Neural cell (in vitro differentiated cells): ENCODE results near the gene GSDME. TPM values are rescaled to one million over a fixed set of nuclear protein-coding genes. Genes with fewer than 3 reads are reported as not detected.

ENCODE experiments used
- H2AFZ ChIP-seq: fragments of 200-600, 300-800 bp; sonication (generic), shearing (Covaris generic); 2 replicates; pipeline ENCODE4 v1.6.0; 2014; ENCODE audit warnings: low read depth, mild to moderate bottlenecking, antibody characterized with exemption, low read length, moderate library complexity
- H3F3A ChIP-seq: fragments of 200-600 bp; shearing (Covaris generic); 2 replicates; pipeline ENCODE4 v1.6.1; 2016; ENCODE audit warnings: mild to moderate bottlenecking, moderate library complexity, mixed read lengths, antibody characterized with exemption, low read length; ENCODE audit not compliant: insufficient read depth, poor library complexity, severe bottlenecking
- H3K27ac ChIP-seq: fragments of 200-600, 300-800 bp; sonication (generic), shearing (Covaris generic); 2 replicates; pipeline ENCODE4 v1.5.1; 2014; ENCODE audit warnings: mild to moderate bottlenecking, low read length, moderate library complexity
- H3K27me3 ChIP-seq: fragments of 300-800, 200-600 bp; sonication (generic), shearing (Covaris generic); 2 replicates; pipeline ENCODE4 v1.6.0; 2014; ENCODE audit warnings: mild to moderate bottlenecking, low read depth, low read length, moderate library complexity; ENCODE audit not compliant: insufficient read depth
- H3K36me3 ChIP-seq: fragments of 300-800, 200-600 bp; sonication (generic), shearing (Covaris generic); 2 replicates; pipeline ENCODE4 v1.5.1; 2014; ENCODE audit warnings: mild to moderate bottlenecking, antibody characterized with exemption, low read length, moderate library complexity; ENCODE audit not compliant: insufficient read depth
- H3K4me2 ChIP-seq: fragments of 300-800, 200-600 bp; sonication (generic), shearing (Covaris generic); 2 replicates; pipeline ENCODE4 v1.6.0; 2014; ENCODE audit warnings: mild to moderate bottlenecking, low read length
- H3K4me3 ChIP-seq: fragments of 300-800, 200-600 bp; sonication (generic), shearing (Covaris generic); 2 replicates; pipeline ENCODE4 v1.5.1; 2014; ENCODE audit warnings: mild to moderate bottlenecking, low read length, moderate library complexity
- H3K79me2 ChIP-seq: fragments of 200-600 bp; shearing (Covaris generic); replicated peaks from 2 replicates; pipeline ENCODE4 v1.6.0; 2014; ENCODE audit warnings: mild to moderate bottlenecking, low read length, moderate library complexity; ENCODE audit not compliant: insufficient read depth
- H3K9ac ChIP-seq: fragments of 300-800, 200-600 bp; sonication (generic), shearing (Covaris generic); 2 replicates; pipeline ENCODE4 v1.6.1; 2016; ENCODE audit warnings: mild to moderate bottlenecking, low read length, mixed read lengths
- H3K9me2 ChIP-seq: fragments of 200-600 bp; shearing (Covaris generic); 2 replicates; pipeline ENCODE4 v1.6.1; 2016; ENCODE audit warnings: mild to moderate bottlenecking, low read length, mixed read lengths; ENCODE audit not compliant: insufficient read depth
- H3K9me3 ChIP-seq: fragments of 200-600, 300-800 bp; sonication (generic), shearing (Covaris generic); 2 replicates; pipeline ENCODE4 v1.6.1; 2016; ENCODE audit warnings: mild to moderate bottlenecking, mixed run types, low read length, moderate library complexity, mixed read lengths
- H4K20me1 ChIP-seq: fragments of 200-600 bp; shearing (Covaris generic); 2 replicates; pipeline ENCODE4 v1.6.1; 2016; ENCODE audit warnings: mild to moderate bottlenecking, mixed run types; ENCODE audit not compliant: insufficient read depth
- EP300 ChIP-seq: fragments of 450-650 bp; conservative IDR thresholded peaks from 2 replicates; pipeline ENCODE4 v1.6.1; 2014; ENCODE audit warnings: antibody characterized with exemption, mild to moderate bottlenecking, moderate library complexity; ENCODE audit not compliant: poor library complexity, severe bottlenecking
- EZH2 ChIP-seq: fragments of 200-600, 300-800 bp; shearing (Covaris generic), sonication (generic); IDR thresholded peaks from 2 replicates; pipeline ENCODE4 v1.6.1; 2014; ENCODE audit warnings: antibody characterized with exemption, low read length, borderline replicate concordance, mild to moderate bottlenecking; ENCODE audit not compliant: insufficient read depth, poor library complexity, severe bottlenecking
- MXI1 ChIP-seq: fragments of 450-650 bp; conservative IDR thresholded peaks from 2 replicates; pipeline ENCODE4 v1.6.1; 2014; ENCODE audit warnings: antibody characterized with exemption, mild to moderate bottlenecking; ENCODE audit not compliant: poor library complexity, severe bottlenecking
- POLR2AphosphoS5 ChIP-seq: IDR thresholded peaks from 2 replicates; pipeline ENCODE4 v1.6.1; 2012
- RAD21 ChIP-seq: fragments of 450-650 bp; conservative IDR thresholded peaks from 2 replicates; pipeline ENCODE4 v1.6.1; 2014; ENCODE audit warnings: antibody characterized with exemption, mild to moderate bottlenecking, moderate library complexity
- SMC3 ChIP-seq: fragments of 450-650 bp; conservative IDR thresholded peaks from 2 replicates; pipeline ENCODE4 v1.6.1; 2014; ENCODE audit warnings: antibody characterized with exemption, mild to moderate bottlenecking, moderate library complexity; ENCODE audit not compliant: poor library complexity
- TAF1 ChIP-seq: IDR thresholded peaks from 2 replicates; pipeline ENCODE4 v1.6.1; 2012; ENCODE audit warnings: low read depth
- polyA plus RNA-seq: library from polyadenylated mRNA; depleted of rRNA; stranded (reverse); fragments of >200 nt; gene quantifications from 2 replicates; pipeline ENCODE4 v1.2.3, GENCODE V29; 2014
- TF ChIP-seq, protein P1 (sequence below): fragments of 450-650 bp; IDR thresholded peaks from 2 replicates; pipeline ENCODE4 v1.5.1; 2014; ENCODE audit warnings: antibody characterized with exemption, mild to moderate bottlenecking, moderate library complexity; ENCODE audit not compliant: poor library complexity, severe bottlenecking
- TF ChIP-seq, protein P2 (sequence below): IDR thresholded peaks from 2 replicates; pipeline ENCODE4 v1.6.1; 2012; ENCODE audit warnings: borderline replicate concordance

Gene GSDME
- polyA plus RNA-seq, 1 donor from 2014 or later = 42.9 TPM

DNA sequence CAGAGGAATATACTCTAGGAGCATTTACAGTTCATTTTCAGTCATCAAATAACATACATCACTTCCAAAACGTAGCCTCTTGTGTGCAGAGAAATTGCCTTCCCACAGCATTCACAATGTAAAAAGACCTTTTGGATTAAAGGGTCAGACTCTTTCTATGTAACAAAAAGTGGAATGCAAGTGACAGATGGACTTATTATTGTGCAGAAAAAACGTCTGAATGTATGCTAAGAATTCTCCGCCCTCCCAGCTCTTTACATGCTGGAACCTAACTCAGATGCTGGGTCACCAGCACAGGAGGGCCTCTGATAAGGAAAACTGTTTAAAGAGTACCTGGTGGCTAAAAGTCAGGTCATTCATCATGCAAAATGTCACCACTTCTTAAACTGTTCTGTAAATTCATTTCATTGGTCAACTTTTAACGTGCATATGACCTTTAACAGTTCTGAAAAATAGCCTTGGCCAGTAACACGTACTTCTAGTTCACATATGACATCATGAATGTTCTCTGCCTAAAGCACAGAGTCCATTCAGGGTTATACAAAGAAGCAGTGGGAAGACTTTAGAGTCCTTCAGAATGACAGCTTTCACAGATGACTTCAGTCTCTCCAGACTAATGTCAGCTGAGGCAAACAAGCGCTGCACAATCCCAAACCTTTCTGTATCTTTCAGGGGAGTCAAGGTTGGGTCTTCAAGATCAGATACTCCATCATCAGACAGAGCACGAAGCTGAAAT lies 58.6 kb downstream of the GSDME start:
- H3K9me3 ChIP-seq = no peaks in the 10 kb centered on the region
- no peaks in the 10 kb centered on the region for H3K27me3 ChIP-seq
- no peak for TF ChIP-seq POLR2AphosphoS5
- TF ChIP-seq, protein P1, sequence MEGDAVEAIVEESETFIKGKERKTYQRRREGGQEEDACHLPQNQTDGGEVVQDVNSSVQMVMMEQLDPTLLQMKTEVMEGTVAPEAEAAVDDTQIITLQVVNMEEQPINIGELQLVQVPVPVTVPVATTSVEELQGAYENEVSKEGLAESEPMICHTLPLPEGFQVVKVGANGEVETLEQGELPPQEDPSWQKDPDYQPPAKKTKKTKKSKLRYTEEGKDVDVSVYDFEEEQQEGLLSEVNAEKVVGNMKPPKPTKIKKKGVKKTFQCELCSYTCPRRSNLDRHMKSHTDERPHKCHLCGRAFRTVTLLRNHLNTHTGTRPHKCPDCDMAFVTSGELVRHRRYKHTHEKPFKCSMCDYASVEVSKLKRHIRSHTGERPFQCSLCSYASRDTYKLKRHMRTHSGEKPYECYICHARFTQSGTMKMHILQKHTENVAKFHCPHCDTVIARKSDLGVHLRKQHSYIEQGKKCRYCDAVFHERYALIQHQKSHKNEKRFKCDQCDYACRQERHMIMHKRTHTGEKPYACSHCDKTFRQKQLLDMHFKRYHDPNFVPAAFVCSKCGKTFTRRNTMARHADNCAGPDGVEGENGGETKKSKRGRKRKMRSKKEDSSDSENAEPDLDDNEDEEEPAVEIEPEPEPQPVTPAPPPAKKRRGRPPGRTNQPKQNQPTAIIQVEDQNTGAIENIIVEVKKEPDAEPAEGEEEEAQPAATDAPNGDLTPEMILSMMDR = no peak
- TF ChIP-seq SMC3 = no peak
- TF ChIP-seq TAF1 = no peak
- no peak for TF ChIP-seq EP300
- no peak for TF ChIP-seq MXI1
- no peak for TF ChIP-seq RAD21
- TF ChIP-seq, protein P2, sequence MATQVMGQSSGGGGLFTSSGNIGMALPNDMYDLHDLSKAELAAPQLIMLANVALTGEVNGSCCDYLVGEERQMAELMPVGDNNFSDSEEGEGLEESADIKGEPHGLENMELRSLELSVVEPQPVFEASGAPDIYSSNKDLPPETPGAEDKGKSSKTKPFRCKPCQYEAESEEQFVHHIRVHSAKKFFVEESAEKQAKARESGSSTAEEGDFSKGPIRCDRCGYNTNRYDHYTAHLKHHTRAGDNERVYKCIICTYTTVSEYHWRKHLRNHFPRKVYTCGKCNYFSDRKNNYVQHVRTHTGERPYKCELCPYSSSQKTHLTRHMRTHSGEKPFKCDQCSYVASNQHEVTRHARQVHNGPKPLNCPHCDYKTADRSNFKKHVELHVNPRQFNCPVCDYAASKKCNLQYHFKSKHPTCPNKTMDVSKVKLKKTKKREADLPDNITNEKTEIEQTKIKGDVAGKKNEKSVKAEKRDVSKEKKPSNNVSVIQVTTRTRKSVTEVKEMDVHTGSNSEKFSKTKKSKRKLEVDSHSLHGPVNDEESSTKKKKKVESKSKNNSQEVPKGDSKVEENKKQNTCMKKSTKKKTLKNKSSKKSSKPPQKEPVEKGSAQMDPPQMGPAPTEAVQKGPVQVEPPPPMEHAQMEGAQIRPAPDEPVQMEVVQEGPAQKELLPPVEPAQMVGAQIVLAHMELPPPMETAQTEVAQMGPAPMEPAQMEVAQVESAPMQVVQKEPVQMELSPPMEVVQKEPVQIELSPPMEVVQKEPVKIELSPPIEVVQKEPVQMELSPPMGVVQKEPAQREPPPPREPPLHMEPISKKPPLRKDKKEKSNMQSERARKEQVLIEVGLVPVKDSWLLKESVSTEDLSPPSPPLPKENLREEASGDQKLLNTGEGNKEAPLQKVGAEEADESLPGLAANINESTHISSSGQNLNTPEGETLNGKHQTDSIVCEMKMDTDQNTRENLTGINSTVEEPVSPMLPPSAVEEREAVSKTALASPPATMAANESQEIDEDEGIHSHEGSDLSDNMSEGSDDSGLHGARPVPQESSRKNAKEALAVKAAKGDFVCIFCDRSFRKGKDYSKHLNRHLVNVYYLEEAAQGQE = no peak
- no peak for TF ChIP-seq EZH2
- no peak overlapping the region for H3K4me3 ChIP-seq
- H3K4me2 ChIP-seq = no peak overlapping the region
- no peaks in the 10 kb centered on the region for H3F3A ChIP-seq
- H3K27ac ChIP-seq = no peak overlapping the region
- no peak overlapping the region for H3K9ac ChIP-seq
- H4K20me1 ChIP-seq = no peaks in the 10 kb centered on the region
- H3K9me2 ChIP-seq = no peaks in the 10 kb centered on the region
- no peaks in the 10 kb centered on the region for H3K79me2 ChIP-seq
- no peaks in the 10 kb centered on the region for H3K36me3 ChIP-seq
- H2AFZ ChIP-seq = no peak overlapping the region

DNA sequence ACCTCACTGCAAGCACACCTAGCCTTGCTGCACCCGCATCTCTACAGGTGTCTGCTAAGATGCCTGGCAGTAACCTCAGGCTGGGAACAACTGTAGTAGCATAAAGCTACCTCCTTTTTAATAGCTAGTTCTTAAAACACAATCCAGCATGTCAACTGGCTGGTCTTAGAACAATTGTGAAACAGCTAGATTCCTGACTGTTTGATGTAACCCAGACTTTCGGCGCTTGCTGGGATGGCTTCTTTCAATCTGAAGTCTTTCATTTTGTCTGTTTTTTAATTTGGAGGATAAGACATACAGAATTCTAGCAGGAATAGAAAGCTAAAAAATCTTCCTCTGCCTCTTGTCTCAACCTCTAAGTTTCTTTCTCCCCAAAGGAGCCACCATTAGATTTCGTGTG lies 59.8 kb downstream of the GSDME start:
- no peaks in the 10 kb centered on the region for H3K9me3 ChIP-seq
- H4K20me1 ChIP-seq = no peaks in the 10 kb centered on the region
- H3K9me2 ChIP-seq = no peaks in the 10 kb centered on the region
- no peak overlapping the region for H3K4me3 ChIP-seq
- no peaks in the 10 kb centered on the region for H3F3A ChIP-seq
- no peak overlapping the region for H3K27ac ChIP-seq
- H3K9ac ChIP-seq = no peak overlapping the region
- no peaks in the 10 kb centered on the region for H3K79me2 ChIP-seq
- H2AFZ ChIP-seq = no peak overlapping the region
- TF ChIP-seq SMC3 (no peak), POLR2AphosphoS5 (no peak), EP300 (no peak), EZH2 (no peak)
- TF ChIP-seq, protein P1 = no peak
- TF ChIP-seq, protein P2 = no peak
- no peak overlapping the region for H3K4me2 ChIP-seq
- no peaks in the 10 kb centered on the region for H3K27me3 ChIP-seq
- no peaks in the 10 kb centered on the region for H3K36me3 ChIP-seq
